OCI-M2 (cell line): ENCODE data around the gene TAGLN.
"Not testable (repeated sequence)": the region's sequence is repeated elsewhere in the genome, so short reads cannot be mapped to it uniquely, and the experiment has no call there.

Experiments used
- DNase-seq: peaks from one replicate; lab custom pipeline; 2025; ENCODE audit not compliant: unreplicated experiment; lab: John Stamatoyannopoulos, UW

The TAGLN gene

GRCh38 chr11:117180661-117181585 is 18.2 kb upstream of the TAGLN start:
- DNase-seq = no peak

DNA sequence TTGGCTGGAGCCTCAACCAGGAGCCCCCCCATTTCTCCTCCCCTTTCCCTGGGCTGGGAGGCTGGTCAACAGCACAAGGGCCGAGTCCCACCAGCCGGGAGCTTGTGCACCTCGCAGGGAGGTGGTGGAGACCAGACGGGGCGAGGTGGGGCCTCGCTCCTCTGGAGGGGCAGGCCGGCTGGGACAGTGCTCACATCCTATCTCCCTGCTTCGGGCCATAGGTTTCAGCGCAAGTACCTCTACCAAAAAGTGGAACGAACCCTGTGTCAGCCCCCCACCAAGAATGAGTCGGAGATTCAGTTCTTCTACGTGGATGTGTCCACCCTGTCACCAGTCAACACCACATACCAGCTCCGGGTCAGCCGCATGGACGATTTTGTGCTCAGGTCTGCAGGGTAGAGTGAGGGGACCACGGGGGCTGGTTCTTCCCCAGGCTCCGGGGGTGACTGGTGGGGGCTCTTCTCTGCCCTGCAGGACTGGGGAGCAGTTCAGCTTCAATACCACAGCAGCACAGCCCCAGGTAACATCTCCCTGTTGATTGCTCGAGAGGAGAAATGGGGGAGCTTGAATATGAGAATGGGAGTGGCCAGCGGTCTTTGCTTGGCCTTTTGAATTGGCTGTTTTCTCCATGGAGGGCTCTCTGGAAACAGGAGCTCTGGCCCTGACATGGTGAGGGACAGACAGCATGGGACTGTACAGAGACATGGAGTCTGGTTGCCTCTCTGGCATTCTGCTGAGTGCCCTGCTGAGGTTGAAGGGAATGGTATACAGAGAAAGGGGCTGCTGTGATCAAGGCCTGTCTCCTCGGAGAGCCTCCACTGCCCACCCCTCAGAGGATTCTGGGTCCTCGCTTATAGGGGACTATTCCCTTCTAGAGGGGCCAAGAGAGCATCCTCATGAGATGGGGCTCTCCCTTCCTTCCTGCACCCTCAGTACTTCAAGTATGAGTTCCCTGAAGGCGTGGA is 17.3 kb upstream of the TAGLN start:
- no peak for DNase-seq

DNA sequence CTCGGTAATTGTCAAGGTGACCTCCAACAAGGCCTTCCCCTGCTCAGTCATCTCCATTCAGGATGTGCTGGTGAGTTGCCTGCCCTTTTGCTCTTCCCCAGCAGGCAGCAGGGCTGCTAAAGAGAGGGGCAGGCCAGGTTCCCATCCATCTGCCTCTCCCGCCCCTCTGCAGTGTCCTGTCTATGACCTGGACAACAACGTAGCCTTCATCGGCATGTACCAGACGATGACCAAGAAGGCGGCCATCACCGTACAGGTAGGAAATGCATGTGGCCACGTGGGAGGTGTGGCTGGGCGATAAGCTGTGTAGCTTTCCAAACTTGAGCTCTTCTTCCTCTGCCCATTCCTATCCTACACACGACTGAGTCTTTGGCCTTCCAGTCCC is 16.6 kb upstream of the TAGLN start:
- no peak for DNase-seq

DNA sequence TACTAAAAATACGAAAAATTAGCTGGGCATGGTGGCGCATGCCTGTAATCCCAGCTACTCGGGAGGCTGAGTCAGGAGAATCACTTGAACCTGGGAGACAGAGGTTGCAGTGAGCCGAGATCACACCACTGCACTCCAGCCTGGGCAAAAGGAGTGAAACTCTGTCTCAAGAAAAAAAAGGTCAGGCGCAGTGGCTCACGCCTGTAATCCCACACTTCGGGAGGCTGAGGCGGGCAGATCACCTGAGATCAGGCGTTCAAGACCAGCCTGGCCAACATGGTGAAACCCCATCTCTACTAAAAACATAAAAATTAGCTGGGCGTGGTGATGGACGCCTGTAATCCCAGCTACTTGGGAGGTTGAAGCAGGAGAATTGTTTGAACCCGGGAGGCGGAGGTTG is 16.0 kb upstream of the TAGLN start:
- DNase-seq = not testable (repeated sequence)

DNA sequence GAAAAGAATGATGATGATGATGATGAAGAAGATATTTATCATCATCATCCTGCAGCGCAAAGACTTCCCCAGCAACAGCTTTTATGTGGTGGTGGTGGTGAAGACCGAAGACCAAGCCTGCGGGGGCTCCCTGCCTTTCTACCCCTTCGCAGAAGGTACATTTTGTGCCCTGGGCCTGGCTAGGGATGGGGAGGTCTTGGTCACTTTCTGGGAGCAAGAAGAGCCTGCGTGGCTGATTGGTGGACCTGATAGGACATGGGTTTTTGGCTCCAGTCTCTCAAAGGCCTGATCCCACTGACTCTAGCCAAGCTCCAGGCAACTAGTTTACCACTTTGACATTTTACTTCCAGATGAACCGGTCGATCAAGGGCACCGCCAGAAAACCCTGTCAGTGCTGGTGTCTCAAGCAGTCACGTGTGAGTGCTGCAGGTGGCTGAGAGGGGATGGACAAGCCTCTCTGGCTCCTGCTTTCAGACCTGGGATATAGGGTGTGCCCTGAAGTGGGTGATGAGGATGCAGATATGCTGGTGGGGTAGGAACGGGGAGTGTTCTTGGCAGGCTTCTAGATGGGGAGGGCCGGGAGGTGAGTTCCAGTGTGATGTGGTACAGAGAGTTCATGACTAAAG is 15.3 kb upstream of the TAGLN start:
- no peak for DNase-seq

GRCh38 chr11:117185736-117186430 is 13.3 kb upstream of the TAGLN start:
- no peak for DNase-seq

DNA sequence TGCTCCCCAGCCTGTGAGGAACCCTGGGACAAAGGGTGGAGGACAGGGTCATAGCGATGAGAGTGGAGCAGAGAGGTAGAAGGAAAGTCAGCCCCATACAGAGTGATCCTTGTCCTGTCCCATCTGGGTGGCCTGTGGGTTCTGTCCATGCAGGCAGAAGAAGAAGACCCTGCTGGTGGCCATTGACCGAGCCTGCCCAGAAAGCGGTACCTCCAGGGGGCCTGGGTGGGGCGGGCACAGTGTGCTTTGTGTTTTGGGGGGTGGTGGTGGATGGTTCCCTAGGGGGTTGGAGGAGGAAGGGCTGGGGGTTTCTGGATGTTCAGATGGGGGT is 12.8 kb upstream of the TAGLN start:
- no peak for DNase-seq

DNA sequence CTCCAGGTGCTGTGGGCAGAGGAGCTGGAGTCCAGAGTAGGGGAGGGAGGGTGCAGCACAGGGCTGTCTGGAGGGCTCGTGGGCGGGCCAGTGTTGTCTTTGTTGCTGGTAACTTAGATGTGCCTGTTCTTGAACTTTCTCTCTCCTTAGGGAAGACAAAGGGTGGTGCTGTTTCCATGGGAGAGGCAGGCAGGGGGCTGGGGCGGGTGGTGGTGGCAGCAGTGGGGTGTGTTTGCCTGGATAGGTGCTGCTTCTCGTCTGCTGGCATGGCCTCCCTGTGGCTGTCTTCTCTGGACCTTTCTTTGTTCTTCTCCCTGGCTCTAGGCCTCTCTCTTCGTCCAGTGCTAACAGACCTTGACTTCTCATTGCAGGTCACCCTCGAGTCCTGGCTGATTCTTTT is 12.2 kb upstream of the TAGLN start:
- no peak for DNase-seq

DNA sequence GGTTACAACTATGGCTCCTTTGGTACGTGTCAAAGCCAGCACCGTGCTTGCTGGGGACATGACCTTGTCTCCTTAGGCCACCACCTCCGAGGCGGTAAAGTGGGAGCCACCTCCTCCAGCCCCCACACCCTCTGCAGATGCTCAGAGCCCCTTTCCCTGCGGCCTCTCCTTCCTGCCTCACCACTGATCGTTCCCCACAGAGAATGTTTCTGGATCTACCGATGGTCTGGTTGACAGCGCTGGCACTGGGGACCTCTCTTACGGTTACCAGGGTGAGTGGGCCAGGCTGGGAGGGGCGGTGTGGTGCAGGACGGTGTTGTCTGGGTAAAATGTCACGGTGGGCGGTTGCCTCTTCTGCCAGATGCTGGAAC is 11.8 kb upstream of the TAGLN start:
- DNase-seq = no peak

DNA sequence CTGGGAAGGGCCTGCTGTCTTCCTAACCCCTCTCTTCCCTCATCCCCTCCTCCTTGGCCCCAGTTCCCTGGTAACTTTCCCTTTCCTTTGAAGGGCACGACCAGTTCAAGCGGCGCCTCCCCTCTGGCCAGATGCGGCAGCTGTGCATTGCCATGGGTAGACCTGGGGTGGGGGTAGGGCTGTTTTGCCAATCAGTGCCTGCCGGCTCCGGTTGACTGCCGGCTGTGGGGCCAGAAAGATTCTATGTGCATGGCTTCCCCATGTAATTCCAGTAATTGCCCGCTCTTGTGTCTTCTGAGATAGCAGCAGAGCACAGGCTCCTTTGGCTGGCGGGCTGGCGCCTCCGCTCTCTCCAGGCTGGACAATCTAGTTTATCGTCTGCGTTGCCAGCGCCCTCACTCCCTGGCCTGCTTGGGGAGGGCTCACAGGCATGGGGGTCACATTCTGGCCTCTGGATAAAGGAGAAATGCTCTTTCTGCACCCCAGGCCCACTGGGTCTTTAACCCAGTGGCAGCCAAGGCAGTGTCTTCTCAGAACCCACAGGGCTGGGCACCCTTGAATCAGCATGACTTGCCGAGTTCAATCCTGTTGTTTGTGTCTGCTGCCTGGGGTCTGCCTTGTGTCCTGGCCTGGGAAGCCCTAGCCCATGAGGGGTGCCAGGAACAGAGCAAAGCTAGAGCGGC is 11.2 kb upstream of the TAGLN start:
- no peak for DNase-seq

- DNase-seq = no peak
These were observed 10.5 kb upstream of the TAGLN start for GRCh38 chr11:117188620-117189081.

DNA sequence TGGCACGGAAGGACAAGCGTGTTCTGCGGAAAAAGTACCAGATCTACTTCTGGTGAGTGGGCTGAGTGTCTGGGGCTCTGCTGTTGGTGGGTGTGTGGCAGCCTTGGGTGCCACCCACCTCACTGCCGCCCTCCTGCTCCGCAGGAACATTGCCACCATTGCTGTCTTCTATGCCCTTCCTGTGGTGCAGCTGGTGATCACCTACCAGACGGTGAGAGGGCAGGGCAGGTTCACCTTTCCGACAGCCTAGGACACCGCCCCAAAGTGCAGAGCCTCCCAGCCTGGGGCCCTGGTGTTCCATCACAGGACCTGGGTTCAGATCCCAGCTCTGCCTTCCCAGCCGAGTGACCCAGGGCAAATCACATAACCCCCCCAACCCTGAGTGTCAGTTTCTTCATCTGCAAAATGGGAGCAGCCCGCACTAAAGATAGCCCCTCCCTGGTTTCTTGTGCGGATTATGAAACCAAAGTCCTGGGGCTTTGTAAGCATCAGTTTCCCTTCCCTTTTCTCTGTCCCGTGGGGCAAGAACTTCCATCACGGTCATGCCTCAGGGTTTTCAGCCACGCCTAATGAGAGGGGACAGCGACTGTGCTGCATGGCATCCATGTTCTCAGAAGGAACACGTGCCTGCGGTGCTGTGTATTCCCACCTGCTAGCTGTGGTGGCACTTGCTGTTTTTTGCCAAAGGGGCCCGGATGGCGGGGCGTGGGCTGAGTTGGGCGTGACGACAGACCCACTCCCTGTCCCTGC is 9.8 kb upstream of the TAGLN start:
- no peak for DNase-seq

- DNase-seq = no peak
These were observed 9.1 kb upstream of the TAGLN start for GRCh38 chr11:117189941-117190544.

- DNase-seq = no peak
These were observed 7.3 kb upstream of the TAGLN start for GRCh38 chr11:117191680-117192400.

GRCh38 chr11:117192401-117192875 is 6.7 kb upstream of the TAGLN start:
- no peak for DNase-seq

DNA sequence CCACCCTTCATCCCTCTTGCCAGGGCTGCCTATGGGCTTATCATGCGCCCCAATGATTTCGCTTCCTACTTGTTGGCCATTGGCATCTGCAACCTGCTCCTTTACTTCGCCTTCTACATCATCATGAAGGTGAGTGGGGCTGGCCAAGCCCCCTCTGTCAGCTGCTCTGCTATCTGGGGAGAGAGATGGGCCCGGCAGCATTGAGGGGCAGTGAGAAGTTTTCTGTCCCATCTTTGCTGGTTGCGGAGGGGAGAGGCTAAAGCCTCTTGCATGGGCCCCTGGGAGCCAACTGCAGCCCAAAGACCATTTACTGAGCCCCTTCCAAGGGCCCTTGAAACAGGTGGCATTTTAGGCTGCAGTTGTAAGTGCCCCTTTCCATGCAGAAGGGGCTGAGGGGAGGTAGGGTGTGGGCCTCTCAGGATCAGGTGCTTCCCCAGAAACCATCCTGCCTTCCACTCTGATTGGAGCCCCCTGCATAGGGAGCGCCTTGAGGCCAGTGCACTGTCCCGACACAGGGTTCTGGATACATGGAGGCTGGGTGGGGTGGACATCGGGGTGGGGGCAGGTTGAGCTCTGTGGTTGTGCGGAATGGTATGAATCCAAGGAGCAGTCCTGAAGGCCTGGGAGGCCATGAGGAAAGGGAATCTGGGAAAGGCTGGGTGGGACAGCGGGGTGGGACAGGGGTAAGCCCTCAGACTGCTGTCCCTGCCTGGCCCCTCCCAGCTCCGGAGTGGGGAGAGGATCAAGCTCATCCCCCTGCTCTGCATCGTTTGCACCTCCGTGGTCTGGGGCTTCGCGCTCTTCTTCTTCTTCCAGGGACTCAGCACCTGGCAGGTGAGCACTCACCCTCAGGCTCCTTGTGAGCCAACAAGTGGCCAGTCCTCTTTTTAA is 5.8 kb upstream of the TAGLN start:
- DNase-seq = no peak

DNA sequence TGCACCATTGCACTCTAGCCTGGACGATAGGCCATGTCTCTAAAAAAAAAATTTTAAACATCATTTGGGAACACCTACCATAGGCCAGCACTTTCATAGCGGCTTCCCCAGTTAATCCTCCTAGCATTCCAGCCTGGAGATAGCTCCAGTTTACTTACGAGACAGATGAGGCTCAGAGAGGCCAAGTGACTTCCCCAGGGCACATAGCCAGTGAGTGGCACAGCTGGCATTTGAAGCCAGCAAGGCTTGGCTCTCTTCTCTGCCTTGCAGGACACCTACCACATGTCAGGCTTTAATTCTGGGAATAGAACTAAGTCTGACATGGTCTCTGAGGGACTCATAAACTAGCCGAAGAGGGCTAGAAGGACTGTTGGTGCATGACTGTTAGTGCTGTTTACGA is 4.9 kb upstream of the TAGLN start:
- DNase-seq = no peak
